GM19467 (cell line): ENCODE results near the gene ZNF256.

ENCODE experiments used
- ATAC-seq: cut with Tn5 transposase; IDR thresholded peaks from one replicate; pipeline ENCODE4 v1.9.1; 2021; ENCODE audit warnings: mild to moderate bottlenecking, moderate library complexity; ENCODE audit not compliant: unreplicated experiment

The ZNF256 gene

DNA sequence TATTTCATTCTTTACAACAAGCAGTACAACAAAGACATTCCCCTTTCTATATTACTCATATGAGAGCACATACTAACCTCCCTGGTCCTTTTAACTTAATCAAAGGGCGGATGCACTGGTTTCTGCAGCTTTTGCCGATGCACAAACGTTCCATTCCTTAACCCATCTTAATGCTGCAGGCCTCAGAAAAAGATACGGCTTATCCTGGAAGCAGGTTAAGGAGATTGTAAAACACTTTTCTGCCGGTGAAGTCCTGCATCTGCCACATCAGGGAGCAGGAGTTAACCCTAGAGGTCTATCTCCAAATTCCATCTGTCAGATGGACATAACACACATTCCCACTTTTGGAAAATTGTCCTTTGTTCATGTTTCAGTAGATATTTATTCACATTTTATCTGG, 47.2 kb downstream of the ZNF256 start:
- ATAC-seq, result no peak
